Endothelial cell of umbilical vein (primary cell): ENCODE results near the gene CENPP. TPM values are rescaled to one million over a fixed set of nuclear protein-coding genes. Genes with fewer than 3 reads are reported as not detected.

Experiments used
- BruUV-seq: library from RNA; stranded (reverse); fragments of 400-500 nt; replicated peaks from 2 replicates; lab custom pipeline; 2021; lab: Mats Ljungman, UMichigan
- CTCF ChIA-PET: fragments of 300-600, 350-600 bp; sonication (Branson Sonifier 250); formaldehyde crosslinking; loops from one replicate; lab custom pipeline; 2021; ENCODE audit warnings: antibody characterized with exemption, inconsistent platforms; lab: Charles Lee
- POLR2A ChIA-PET: fragments of 300-600, 350-600 bp; sonication (Branson Sonifier 250); formaldehyde crosslinking; loops from one replicate; lab custom pipeline; 2021; ENCODE audit warnings: antibody characterized with exemption, inconsistent platforms; lab: Charles Lee
- DNase-seq: peaks from one replicate; pipeline ENCODE4 v3.0.0-alpha.2; 2011; ENCODE audit warnings: low read depth, low spot score
- FAIRE-seq: peaks from 2 replicates; lab custom pipeline; 2011; peaks lifted over from hg19 to GRCh38; lab: Jason Lieb, UNC
- H2AFZ ChIP-seq: 2 replicates; pipeline ENCODE4 v1.6.0; 2012; ENCODE audit warnings: low read depth, low read length, control low read depth, inconsistent platforms
- H3K27ac ChIP-seq: 2 replicates; pipeline ENCODE4 v1.5.1; 2011; ENCODE audit warnings: low read depth, mild to moderate bottlenecking, control low read depth, low read length, moderate library complexity; ENCODE audit not compliant: insufficient read depth
- H3K27me3 ChIP-seq, 2 experiments: 2 replicates each; pipeline versions ENCODE4 v1.6.0 to v1.6.1; 2011; ENCODE audit warnings: low read length in 2 of 2, mixed read lengths in 1 of 2; ENCODE audit not compliant: control insufficient read depth in 2 of 2, insufficient read depth in 2 of 2
- H3K36me3 ChIP-seq, 2 experiments: 2 replicates in 1 of 2; 3 replicates in 1 of 2; pipeline ENCODE4 v1.5.1; 2011; ENCODE audit warnings: low read length in 2 of 2, mild to moderate bottlenecking in 1 of 2, moderate library complexity in 1 of 2; ENCODE audit not compliant: control insufficient read depth in 2 of 2, insufficient read depth in 2 of 2; ENCODE audit errors: extremely low read depth in 1 of 2
- H3K4me1 ChIP-seq: 3 replicates; pipeline ENCODE4 v1.5.1; 2011; ENCODE audit warnings: mild to moderate bottlenecking, low read length; ENCODE audit not compliant: control insufficient read depth, insufficient read depth; ENCODE audit errors: extremely low read depth
- H3K4me2 ChIP-seq: 2 replicates; pipeline ENCODE4 v1.6.1; 2011; ENCODE audit warnings: low read length, control low read depth, mixed read lengths; ENCODE audit not compliant: insufficient read depth
- H3K4me3 ChIP-seq, 3 experiments: fragments of 200-600 bp in 1 of 3; sonication (generic), shearing (Covaris generic) in 1 of 3; replicated peaks in 1 of 3; 2 replicates each; pipeline ENCODE4 v1.5.1; 2011 to 2016; ENCODE audit warnings: control low read depth in 3 of 3, low read length in 3 of 3, mild to moderate bottlenecking in 2 of 3, inconsistent platforms in 1 of 3, low read depth in 1 of 3, moderate library complexity in 1 of 3; ENCODE audit not compliant: insufficient read depth in 1 of 3
- H3K79me2 ChIP-seq: 2 replicates; pipeline ENCODE4 v1.6.0; 2012; ENCODE audit warnings: low read length, inconsistent platforms; ENCODE audit not compliant: control insufficient read depth, insufficient read depth
- H3K9ac ChIP-seq: replicated peaks from 2 replicates; pipeline ENCODE3; 2011; ENCODE audit warnings: low read length, control low read depth; ENCODE audit not compliant: insufficient read depth; ENCODE audit errors: extremely low read depth
- H3K9me1 ChIP-seq: replicated peaks from 3 replicates; pipeline ENCODE4 v1.6.0; 2011; ENCODE audit warnings: mild to moderate bottlenecking, low read length; ENCODE audit not compliant: control insufficient read depth, insufficient read depth; ENCODE audit errors: extremely low read depth
- H3K9me3 ChIP-seq: replicated peaks from 2 replicates; pipeline ENCODE4 v1.5.1; 2012; ENCODE audit warnings: low read length, inconsistent platforms; ENCODE audit not compliant: control insufficient read depth, insufficient read depth
- H4K20me1 ChIP-seq: replicated peaks from 2 replicates; pipeline ENCODE3; 2011; ENCODE audit warnings: mild to moderate bottlenecking, low read length; ENCODE audit not compliant: control insufficient read depth, insufficient read depth; ENCODE audit errors: extremely low read depth
- CTCF ChIP-seq, 2 donors: IDR thresholded peaks; 1 replicate in 1 of 2; 2 replicates in 1 of 2; pipeline ENCODE4 v1.5.1; 2011; ENCODE audit warnings: low read length in 2 of 2, mild to moderate bottlenecking in 2 of 2, moderate library complexity in 2 of 2, control low read depth in 1 of 2, inconsistent platforms in 1 of 2, low read depth in 1 of 2; ENCODE audit not compliant: insufficient read depth in 1 of 2; ENCODE audit errors: extremely low read depth in 1 of 2
- FOS ChIP-seq: IDR thresholded peaks from 2 replicates; pipeline ENCODE4 v1.6.1; 2011; ENCODE audit warnings: mild to moderate bottlenecking, low read length, moderate library complexity, borderline replicate concordance; ENCODE audit not compliant: insufficient read depth
- GATA2 ChIP-seq: IDR thresholded peaks from 2 replicates; pipeline ENCODE4 v1.7.0; 2011; ENCODE audit warnings: low read depth, mild to moderate bottlenecking, moderate library complexity, mixed read lengths, low read length; ENCODE audit not compliant: insufficient read length, insufficient read depth
- JUN ChIP-seq: IDR thresholded peaks from 2 replicates; pipeline ENCODE4 v1.6.1; 2011; ENCODE audit warnings: borderline replicate concordance, low read depth; ENCODE audit not compliant: insufficient read length, insufficient read depth
- MAX ChIP-seq: IDR thresholded peaks from 2 replicates; pipeline ENCODE4 v1.6.1; 2011; ENCODE audit not compliant: insufficient read depth, insufficient read length
- MYC ChIP-seq: IDR thresholded peaks from one replicate; pipeline ENCODE4 v1.6.1; 2011; ENCODE audit warnings: mild to moderate bottlenecking, low read depth, low read length
- POLR2A ChIP-seq: IDR thresholded peaks from 2 replicates; pipeline ENCODE4 v1.6.1; 2012; ENCODE audit warnings: low read depth, mild to moderate bottlenecking, control low read depth, low read length
- POLR2AphosphoS5 ChIP-seq: IDR thresholded peaks from 2 replicates; pipeline ENCODE4 v1.6.1; 2012; ENCODE audit warnings: low read depth, mild to moderate bottlenecking, control low read depth, low read length, moderate library complexity; ENCODE audit not compliant: insufficient read depth
- dilution Hi-C: fragments of 300-500 bp; cut with MboI; formaldehyde crosslinking; loops from one replicate; pipeline ENCODE4 v1.15.0; 2019; ENCODE audit warnings: low sequenced_read_pairs; ENCODE audit not compliant: extremely low pct_ligation_motif_present
- intact Hi-C: fragments of 100-400 bp; cut with micrococcal nuclease; formaldehyde crosslinking; loops from one replicate; pipeline ENCODE4 v1.10.0; 2022
- polyA plus RNA-seq, 4 experiments: library from polyadenylated mRNA; depleted of rRNA in 3 of 4; stranded (reverse) in 3 of 4; unstranded in 1 of 4; fragments of >200 nt; gene quantifications; 2 replicates each; pipeline versions ENCODE4 v1.2.1 to v1.2.3, GENCODE V29; 2011 to 2012; ENCODE audit warnings: missing spikeins in 1 of 4
- total RNA-seq: library from RNA; stranded (reverse); gene quantifications from 2 replicates; pipeline ENCODE4 v1.2.3, GENCODE V29; 2021

Gene CENPP
- total and polyA plus RNA-seq, 2 donors (not counting 3 experiments of a cell fraction or from before 2014, with no cell fraction given), result 1.2 to 12.0 TPM

- no peak for FAIRE-seq
- POLR2A ChIA-PET, result no interaction called here
- CTCF ChIA-PET, result interaction anchor here (1.3 to 1.4 kb wide), 2 partner anchors 10 to 18 kb away, joined by 3 to 4 read pairs; no protein-coding TSS in a partner anchor
These were observed 201.6 kb downstream of the CENPP start for GRCh38 chr9:92527291-92527828.

More at GRCh38 chr9:92527291-92527828, 201.6 kb downstream of the CENPP start:
- no peak overlapping the region for H3K4me2 ChIP-seq
- intact Hi-C loops, result no loop called here
- no peak overlapping the region for H3K4me3 ChIP-seq
- H3K79me2 ChIP-seq, result no peaks in the 10 kb centered on the region
- dilution Hi-C loops, result no loop called here
- H3K4me1 ChIP-seq, result no peaks in the 10 kb centered on the region
- no peaks in the 10 kb centered on the region for H3K9me3 ChIP-seq
- no peak overlapping the region for H3K9ac ChIP-seq
- no peak for DNase-seq
- H3K27me3 ChIP-seq, result no peaks in the 10 kb centered on the region
- H3K27ac ChIP-seq, result no peak overlapping the region
- no peaks in the 10 kb centered on the region for H3K36me3 ChIP-seq
- no peak overlapping the region for H2AFZ ChIP-seq
- H3K9me1 ChIP-seq, result no peaks in the 10 kb centered on the region
- TF ChIP-seq FOS, result no peak
- no peak for TF ChIP-seq CTCF (IDR thresholded peaks at IDR 0.05; ENCODE audit: extremely low read depth in 1 of 2, insufficient read depth in 1 of 2, low read depth in 1 of 2, low read length in 2 of 2)
- TF ChIP-seq MAX, result no peak
- TF ChIP-seq GATA2, result no peak
- TF ChIP-seq POLR2AphosphoS5, result no peak
- TF ChIP-seq POLR2A, result no peak
- no peak for TF ChIP-seq MYC
- TF ChIP-seq JUN, result no peak
- H4K20me1 ChIP-seq, result no peaks in the 10 kb centered on the region
- BruUV-seq, result no TSS peak
